Hepatocyte (in vitro differentiated cells): Measurements from ENCODE around the gene KARS1. TPM values are rescaled to one million over a fixed set of nuclear protein-coding genes. Genes with fewer than 3 reads are reported as not detected.

Experiments used
- DNase-seq: peaks from one replicate; pipeline ENCODE4 v3.0.0-alpha.2; 2016; ENCODE audit warnings: low spot score
- H2AFZ ChIP-seq: fragments of 200-600 bp; sonication (generic); 2 replicates; pipeline ENCODE4 v1.6.0; 2016; ENCODE audit warnings: antibody characterized with exemption, mild to moderate bottlenecking
- H3K27ac ChIP-seq: fragments of 200-600 bp; sonication (generic); 2 replicates; pipeline ENCODE4 v1.5.1; 2016; ENCODE audit warnings: mild to moderate bottlenecking
- H3K27me3 ChIP-seq: fragments of 200-600 bp; sonication (generic); 2 replicates; pipeline ENCODE4 v1.6.1; 2016
- H3K36me3 ChIP-seq: fragments of 200-600 bp; sonication (generic); replicated peaks from 2 replicates; pipeline ENCODE4 v1.5.1; 2016; ENCODE audit warnings: low read depth; ENCODE audit not compliant: insufficient read depth
- H3K4me1 ChIP-seq: fragments of 200-600 bp; sonication (generic); 2 replicates; pipeline ENCODE4 v1.5.1; 2016; ENCODE audit warnings: mild to moderate bottlenecking, moderate library complexity; ENCODE audit not compliant: insufficient read depth
- H3K4me2 ChIP-seq: fragments of 200-600 bp; sonication (generic); 2 replicates; pipeline ENCODE4 v1.6.0; 2016
- H3K4me3 ChIP-seq: fragments of 200-600 bp; sonication (generic); 2 replicates; pipeline ENCODE4 v1.5.1; 2016; ENCODE audit warnings: mild to moderate bottlenecking
- H3K79me2 ChIP-seq: fragments of 200-600 bp; sonication (generic); 2 replicates; pipeline ENCODE4 v1.6.0; 2017; ENCODE audit warnings: mild to moderate bottlenecking
- H3K9me2 ChIP-seq: fragments of 200-600 bp; sonication (generic); replicated peaks from 2 replicates; pipeline ENCODE4 v1.6.0; 2017; ENCODE audit warnings: mild to moderate bottlenecking; ENCODE audit not compliant: insufficient read depth
- H3K9me3 ChIP-seq: fragments of 200-600 bp; sonication (generic); 2 replicates; pipeline ENCODE4 v1.5.1; 2016; ENCODE audit warnings: low read depth, mild to moderate bottlenecking
- H4K20me1 ChIP-seq: fragments of 200-600 bp; sonication (generic); 2 replicates; pipeline ENCODE4 v1.6.0; 2016; ENCODE audit warnings: mild to moderate bottlenecking; ENCODE audit not compliant: insufficient read depth, poor library complexity, severe bottlenecking
- CTCF ChIP-seq: fragments of 200-600 bp; sonication (generic); IDR thresholded peaks from 2 replicates; pipeline ENCODE4 v1.5.1; 2016; ENCODE audit warnings: antibody characterized with exemption, mild to moderate bottlenecking; ENCODE audit not compliant: poor library complexity
- EZH2 ChIP-seq: fragments of 200-600 bp; sonication (generic); IDR thresholded peaks from 2 replicates; pipeline ENCODE4 v1.6.1; 2016; ENCODE audit warnings: antibody characterized with exemption, mild to moderate bottlenecking, borderline replicate concordance
- EZH2phosphoT487 ChIP-seq: fragments of 200-600 bp; sonication (generic); IDR thresholded peaks from one replicate; pipeline ENCODE4 v1.6.1; 2018; ENCODE audit warnings: antibody characterized with exemption, mild to moderate bottlenecking, low read depth, moderate library complexity; ENCODE audit not compliant: unreplicated experiment, severe bottlenecking
- WGBS: methylation state at CpG from one replicate; pipeline ENCODE4 v1.1.6; 2016; ENCODE audit warnings: low lambda C conversion rate; ENCODE audit errors: missing lambda C conversion rate; 5-methylcytosine and 5-hydroxymethylcytosine counted together
- polyA plus RNA-seq: library from polyadenylated mRNA; unstranded; fragments of >200 nt; fragmentation: Nextera tagmentation; extraction: Ambion mirVana; gene quantifications from 2 replicates; pipeline ENCODE4 v1.2.1, GENCODE V29; 2016
- total RNA-seq: library from RNA; depleted of rRNA; stranded (reverse); fragments of >200 nt; gene quantifications from 2 replicates; pipeline ENCODE4 v1.2.3, GENCODE V29; 2014

The KARS1 gene
- total and polyA plus RNA-seq, 2 experiments from 2014 or later: 112 to 120 TPM

DNA sequence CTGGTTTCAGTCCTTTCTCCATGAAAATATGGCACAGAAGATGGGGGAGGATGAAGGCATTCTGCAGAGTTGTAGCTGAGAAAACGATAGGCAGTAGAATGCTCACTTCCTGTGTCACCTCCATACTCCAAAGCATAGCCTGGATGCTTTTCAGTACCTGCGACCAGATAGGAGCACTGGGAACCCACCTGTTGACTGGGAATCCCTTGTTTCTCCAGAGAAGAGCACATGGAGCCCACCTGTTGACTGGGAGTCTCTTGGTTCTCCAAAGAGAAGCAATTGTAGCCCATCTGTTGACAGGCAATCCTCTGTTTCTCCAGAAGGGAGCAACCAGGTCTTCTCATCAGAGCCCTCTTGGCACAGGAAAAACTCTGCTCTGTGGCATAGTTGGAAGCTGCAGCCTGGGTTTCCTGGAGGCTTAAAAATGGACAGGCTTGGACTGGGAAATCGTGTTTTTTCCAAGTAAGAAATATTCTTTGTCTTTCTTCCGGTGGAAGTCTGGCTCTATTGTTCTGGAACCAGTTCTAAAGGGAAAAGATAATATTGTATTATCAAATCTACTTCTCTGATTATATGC, 13.3 kb upstream of the KARS1 start:
- H3K27ac ChIP-seq: no peak overlapping the region
- peaks cover under 1% of the 10 kb centered on the region for H4K20me1 ChIP-seq
- TF ChIP-seq CTCF: no peak
- TF ChIP-seq EZH2phosphoT487: no peak
- TF ChIP-seq EZH2: no peak
- H2AFZ ChIP-seq: no peak overlapping the region
- no peaks in the 10 kb centered on the region for H3K4me1 ChIP-seq
- H3K79me2 ChIP-seq: peaks cover under 1% of the 10 kb centered on the region
- H3K36me3 ChIP-seq: no peaks in the 10 kb centered on the region
- no peaks in the 10 kb centered on the region for H3K9me3 ChIP-seq
- no peaks in the 10 kb centered on the region for H3K27me3 ChIP-seq
- no peak overlapping the region for H3K4me2 ChIP-seq
- DNase-seq: no peak
- no peak overlapping the region for H3K4me3 ChIP-seq
- H3K9me2 ChIP-seq: no peaks in the 10 kb centered on the region
- WGBS: 96% methylated on average over 4 of the region's 4 CpGs

DNA sequence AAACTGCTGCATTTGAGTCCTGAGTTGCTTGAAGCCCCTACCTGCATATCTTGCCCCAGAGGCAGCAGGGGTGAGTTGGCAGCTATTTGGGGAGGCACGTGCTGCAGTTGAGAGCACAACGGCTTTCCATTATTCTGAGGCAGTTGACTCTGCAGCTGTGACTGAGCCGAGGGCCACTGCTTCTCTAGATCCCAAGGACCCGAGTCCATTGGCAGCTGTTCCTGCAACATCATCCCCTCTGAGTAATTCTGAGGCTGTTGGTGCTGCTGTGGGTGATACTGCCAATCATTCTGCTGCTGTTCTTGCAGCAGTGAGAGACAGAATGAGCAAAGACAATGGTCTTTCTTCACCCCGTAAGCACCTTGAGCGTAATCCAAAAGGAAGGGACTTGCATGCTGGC, 12.9 kb upstream of the KARS1 start:
- Histone ChIP-seq H3K9me3 (no peaks in the 10 kb centered on the region), H3K27ac (no peak overlapping the region), H3K79me2 (peaks cover 6% of the 10 kb centered on the region), H3K9me2 (no peaks in the 10 kb centered on the region), H3K27me3 (no peaks in the 10 kb centered on the region), H3K4me3 (no peak overlapping the region), H4K20me1 (peaks cover 5% of the 10 kb centered on the region), H3K4me2 (no peak overlapping the region), H3K4me1 (no peaks in the 10 kb centered on the region), H3K36me3 (no peaks in the 10 kb centered on the region), H2AFZ (no peak overlapping the region)
- no peak for DNase-seq
- TF ChIP-seq EZH2: no peak
- no peak for TF ChIP-seq EZH2phosphoT487
- TF ChIP-seq CTCF: no peak
- 96% methylated on average over 6 of the region's 6 CpGs for WGBS

- Histone ChIP-seq H2AFZ (no peak overlapping the region), H3K36me3 (no peaks in the 10 kb centered on the region)
- TF ChIP-seq EZH2phosphoT487 (no peak), CTCF (no peak), EZH2 (no peak)
Measured at GRCh38 chr16:75658175-75658574, 10.7 kb upstream of the KARS1 start.

More at GRCh38 chr16:75658175-75658574, 10.7 kb upstream of the KARS1 start:
- Histone ChIP-seq H3K9me3 (no peaks in the 10 kb centered on the region), H3K79me2 (peaks cover 22% of the 10 kb centered on the region), H3K27ac (no peak overlapping the region), H3K9me2 (no peaks in the 10 kb centered on the region), H3K4me2 (no peak overlapping the region), H3K4me3 (no peak overlapping the region), H3K27me3 (no peaks in the 10 kb centered on the region), H3K4me1 (no peaks in the 10 kb centered on the region), H4K20me1 (peaks cover 16% of the 10 kb centered on the region)
- DNase-seq: no peak
- WGBS: 93% methylated on average over 2 of the region's 2 CpGs
